ENCODE results near the gene SNCB.

DNA sequence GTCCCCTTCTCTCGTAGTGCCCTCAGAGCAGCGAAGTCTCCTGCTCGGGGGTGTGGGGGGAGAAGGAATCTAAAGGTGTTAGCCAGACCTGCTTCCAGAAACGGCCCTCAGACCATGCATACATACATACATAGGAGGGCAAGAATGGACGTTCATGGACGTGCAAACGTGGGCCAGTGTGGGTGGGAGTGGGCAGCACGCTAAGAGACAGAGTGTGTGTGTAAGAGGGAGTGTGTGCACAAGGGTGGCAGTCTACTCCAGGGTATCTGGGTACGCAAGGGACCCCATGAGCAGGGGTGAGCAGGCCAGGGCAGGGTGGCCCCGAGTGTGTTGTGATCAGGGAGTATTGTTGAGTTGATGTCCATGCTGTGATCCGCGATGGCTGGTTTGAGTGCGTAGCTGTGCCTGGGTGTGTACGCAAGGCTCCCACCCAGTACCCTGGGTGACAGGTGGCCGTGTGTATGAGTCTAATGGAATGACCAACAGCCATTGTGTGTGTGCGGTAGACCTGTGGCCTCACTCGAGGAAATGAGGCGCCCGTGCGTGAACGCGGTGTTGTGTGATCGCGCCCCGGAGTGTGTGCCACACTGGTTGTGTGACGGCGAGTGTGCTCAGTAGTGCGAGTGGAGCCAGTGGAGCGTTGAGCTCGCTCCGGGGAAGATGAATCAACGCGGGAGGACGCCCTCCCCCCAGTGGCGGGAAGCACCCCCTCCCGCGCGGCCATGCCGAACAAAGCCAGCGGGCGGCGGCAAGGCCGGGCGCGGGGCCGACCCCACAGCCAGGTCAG is 21.2 kb downstream of the SNCB start:
- TF ChIP-seq CTCF (conservative IDR thresholded peaks at IDR 0.05), result no peak
- TF ChIP-seq ZFX (IDR thresholded peaks at IDR 0.05), result no peak
